ENCODE measurements around the gene SHISAL2A. TPM values are rescaled to one million over a fixed set of nuclear protein-coding genes. Genes with fewer than 3 reads are reported as not detected.

Gene SHISAL2A
- total and polyA plus RNA-seq, 2 of the 8 experiments (the other 6 are each of a cell fraction or from before 2014, with no cell fraction given) = 0.74 to 2.1 TPM

DNA sequence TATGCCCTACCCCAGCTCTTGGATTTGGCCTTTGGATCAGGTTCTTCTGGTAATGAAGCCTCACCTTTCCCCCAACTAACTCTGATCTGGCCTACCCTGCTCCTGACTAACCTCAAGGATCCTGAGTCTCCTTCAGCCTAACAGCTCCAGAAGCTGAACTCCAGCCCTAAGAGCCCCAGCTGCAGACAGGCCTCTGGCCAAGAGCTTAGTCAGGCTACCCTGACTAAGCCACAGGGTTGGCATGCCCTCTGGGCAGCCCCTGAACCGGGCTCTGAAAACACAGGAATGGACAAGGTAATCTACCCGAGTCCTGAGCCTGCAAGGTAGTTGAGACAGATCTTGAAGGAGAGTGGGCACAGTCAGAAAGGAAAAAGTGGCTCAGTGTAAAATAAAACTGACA is 35.7 kb downstream of the SHISAL2A start:
- Histone ChIP-seq H3K36me3 (ENCODE audit: control insufficient read depth in 2 of 4, insufficient read depth in 4 of 4, low read length in 3 of 4) (no peaks in the 10 kb centered on the region), H3K23ac (ENCODE audit: insufficient read length) (no peak overlapping the region), H3K14ac (ENCODE audit: insufficient read length) (no peak overlapping the region), H3K79me2 (ENCODE audit: control insufficient read depth in 1 of 2, insufficient read depth in 2 of 2, low read length in 2 of 2) (no peaks in the 10 kb centered on the region), H3K9me3 (ENCODE audit: insufficient read depth in 2 of 2, low read depth in 1 of 2, low read length in 1 of 2) (no peaks in the 10 kb centered on the region), H3K9ac (replicated peaks in 1 of 4; ENCODE audit: extremely low read depth in 1 of 4, low read depth in 3 of 4, low read length in 3 of 4) (no peak overlapping the region), H3K4me3 (ENCODE audit: extremely low read depth in 1 of 4, insufficient read depth in 2 of 4, low read depth in 3 of 4, low read length in 4 of 4) (no peak overlapping the region), H3K79me1 (ENCODE audit: low read depth, low read length) (no peaks in the 10 kb centered on the region), H2BK5ac (ENCODE audit: low read depth, low read length) (no peak overlapping the region), H2BK20ac (ENCODE audit: low read length) (no peak overlapping the region), H2AK5ac (ENCODE audit: low read depth, low read length) (no peak overlapping the region), H3K56ac (replicated peaks; ENCODE audit: insufficient read length, low read depth, low read length) (no peak overlapping the region), H2BK120ac (replicated peaks; ENCODE audit: low read depth, low read length) (no peak overlapping the region), H2BK15ac (ENCODE audit: low read length) (no peak overlapping the region), H3K27me3 (replicated peaks in 1 of 4; ENCODE audit: control insufficient read depth in 3 of 4, extremely low read depth in 1 of 4, insufficient read depth in 3 of 4, low read length in 3 of 4) (no peaks in the 10 kb centered on the region), H3K27ac (ENCODE audit: low read depth, low read length) (no peak overlapping the region), H2AFZ (ENCODE audit: low read length) (no peak overlapping the region), H3K18ac (ENCODE audit: extremely low read depth, low read length) (no peak overlapping the region), H3K4me2 (ENCODE audit: insufficient read depth in 1 of 2, low read depth in 2 of 2, low read length in 2 of 2) (no peak overlapping the region), H4K8ac (ENCODE audit: extremely low read depth, insufficient read depth, low read length) (no peak overlapping the region), H4K5ac (ENCODE audit: insufficient read length, low read depth, low read length) (no peak overlapping the region), H3K4ac (replicated peaks; ENCODE audit: insufficient read length, low read depth, low read length) (no peak overlapping the region), H3K4me1 (replicated peaks in 1 of 4; ENCODE audit: control insufficient read depth in 3 of 4, insufficient read depth in 4 of 4, low read length in 3 of 4) (peaks cover 0 to 4% (median 0%) of the 10 kb centered on the region in 4 experiments; a peak in 3 of 7 replicates), H4K91ac (replicated peaks; ENCODE audit: insufficient read length, low read length) (no peak overlapping the region), H2BK12ac (ENCODE audit: low read depth, low read length) (no peak overlapping the region), H4K20me1 (replicated peaks in 1 of 2; ENCODE audit: control insufficient read depth in 1 of 2, insufficient read depth in 2 of 2, low read length in 2 of 2) (no peaks in the 10 kb centered on the region), H3K23me2 (ENCODE audit: low read depth, low read length) (no peaks in the 10 kb centered on the region)
- FAIRE-seq (no peak), DNase-seq (ENCODE audit: low read depth in 1 of 2, low spot score in 2 of 2) (no peak)
- whole genome bisulfite sequencing, 2 experiments (ENCODE audit: extremely low coverage in 1 of 2, insufficient coverage in 1 of 2, insufficient read length in 1 of 2, insufficient replicate concordance in 2 of 2, low coverage in 1 of 2, low lambda C conversion rate in 2 of 2, missing lambda C conversion rate in 1 of 2) = 85% methylated on average over 2 of the region's 2 CpGs; no CpG with 5 or more reads in 1 of the 2 experiments
- no peak for TF ChIP-seq FOSL1 (IDR thresholded peaks at IDR 0.05; ENCODE audit: insufficient read depth, low read depth, low read length)
- no peak for TF ChIP-seq RFX5 (IDR thresholded peaks at IDR 0.05; ENCODE audit: borderline replicate concordance, low read depth, low read length)
- TF ChIP-seq JUN (IDR thresholded peaks at IDR 0.05; ENCODE audit: low read depth, low read length) = no peak
- POLR2A ChIA-PET (ENCODE audit: partially characterized antibody) = interaction anchor here (0.6 to 1.1 kb wide), 3 partner anchors 12 to 300 kb away, joined by 3 to 4 read pairs (median 3); partner anchors contain the start of gene TUT4
- CTCF ChIA-PET (ENCODE audit: partially characterized antibody) = interaction anchor here (0.8 to 2.0 kb wide), 4 partner anchors 9 to 35 kb away, joined by 3 to 6 read pairs (median 4); partner anchors contain the start of gene SHISAL2A

Measured in H1 (cell line).